ENCODE measurements around the gene SANBR.

Gene SANBR

GRCh38 chr2:61045226-61045625, 20.4 kb upstream of the SANBR start:
- no peak for TF ChIP-seq CTCF (IDR thresholded peaks at IDR 0.05; ENCODE audit: insufficient read depth, low read depth, low read length, missing control alignments)
- DNase-seq (ENCODE audit: low read depth), result no peak
- no peak overlapping the region for H3K4me3 ChIP-seq (ENCODE audit: low read length)

GRCh38 chr2:61045999-61046398, 19.7 kb upstream of the SANBR start:
- no peak for TF ChIP-seq CTCF (IDR thresholded peaks at IDR 0.05; ENCODE audit: insufficient read depth, low read depth, low read length, missing control alignments)
- no peak for DNase-seq (ENCODE audit: low read depth)
- H3K4me3 ChIP-seq (ENCODE audit: low read length), result no peak overlapping the region

GRCh38 chr2:61055557-61055956, 10.1 kb upstream of the SANBR start:
- no peak overlapping the region for H3K4me3 ChIP-seq (ENCODE audit: low read length)
- no peak for TF ChIP-seq CTCF (IDR thresholded peaks at IDR 0.05; ENCODE audit: insufficient read depth, low read depth, low read length, missing control alignments)
- DNase-seq (ENCODE audit: low read depth), result no peak

- no peak overlapping the region for H3K4me3 ChIP-seq (ENCODE audit: low read length)
- DNase-seq (ENCODE audit: low read depth), result no peak
- no peak for TF ChIP-seq CTCF (IDR thresholded peaks at IDR 0.05; ENCODE audit: insufficient read depth, low read depth, low read length, missing control alignments)
Observed at GRCh38 chr2:61057562-61057961, 8.1 kb upstream of the SANBR start.

GRCh38 chr2:61059382-61059781, 6.3 kb upstream of the SANBR start:
- no peak for TF ChIP-seq CTCF (IDR thresholded peaks at IDR 0.05; ENCODE audit: insufficient read depth, low read depth, low read length, missing control alignments)
- DNase-seq (ENCODE audit: low read depth), result no peak
- no peak overlapping the region for H3K4me3 ChIP-seq (ENCODE audit: low read length)

- no peak for DNase-seq (ENCODE audit: low read depth)
- TF ChIP-seq CTCF (IDR thresholded peaks at IDR 0.05; ENCODE audit: insufficient read depth, low read depth, low read length, missing control alignments), result no peak
- no peak overlapping the region for H3K4me3 ChIP-seq (ENCODE audit: low read length)
Observed at GRCh38 chr2:61074100-61074499, 8.4 kb downstream of the SANBR start.

- TF ChIP-seq CTCF (IDR thresholded peaks at IDR 0.05; ENCODE audit: insufficient read depth, low read depth, low read length, missing control alignments), result no peak
- DNase-seq (ENCODE audit: low read depth), result no peak
- H3K4me3 ChIP-seq (ENCODE audit: low read length), result no peak overlapping the region
Observed at GRCh38 chr2:61085883-61086282, 20.2 kb downstream of the SANBR start.

All from epithelial cell of esophagus (primary cell).